GM12872 (cell line): ENCODE data around the gene CNTNAP2.

Experiments
- TF ChIP-seq, protein P1 (sequence below): IDR thresholded peaks from 3 replicates; pipeline ENCODE4 v1.5.1; 2011; ENCODE audit warnings: low read depth, mild to moderate bottlenecking, low read length, moderate library complexity; ENCODE audit not compliant: insufficient read depth

CNTNAP2 gene

DNA sequence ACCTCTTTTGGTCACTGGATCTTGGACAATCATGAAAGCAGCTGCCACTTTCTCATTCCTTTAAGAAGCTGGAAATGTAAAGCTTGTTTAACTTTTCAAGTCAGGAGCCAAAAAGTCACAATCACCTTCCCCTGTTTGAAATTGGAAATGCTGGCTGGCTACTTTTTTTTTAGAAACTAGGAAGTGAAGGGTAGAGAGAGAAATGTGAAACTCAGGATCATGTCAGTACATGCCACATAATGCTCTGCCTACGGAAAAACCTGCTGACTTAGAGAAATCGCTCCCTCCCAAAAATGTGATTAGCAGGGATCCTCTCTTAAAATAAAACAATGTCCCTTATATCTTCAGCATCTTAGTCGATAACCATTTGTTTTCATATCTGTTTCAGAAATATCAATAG, 2285.6 kb downstream of the CNTNAP2 start:
- TF ChIP-seq, protein P1, sequence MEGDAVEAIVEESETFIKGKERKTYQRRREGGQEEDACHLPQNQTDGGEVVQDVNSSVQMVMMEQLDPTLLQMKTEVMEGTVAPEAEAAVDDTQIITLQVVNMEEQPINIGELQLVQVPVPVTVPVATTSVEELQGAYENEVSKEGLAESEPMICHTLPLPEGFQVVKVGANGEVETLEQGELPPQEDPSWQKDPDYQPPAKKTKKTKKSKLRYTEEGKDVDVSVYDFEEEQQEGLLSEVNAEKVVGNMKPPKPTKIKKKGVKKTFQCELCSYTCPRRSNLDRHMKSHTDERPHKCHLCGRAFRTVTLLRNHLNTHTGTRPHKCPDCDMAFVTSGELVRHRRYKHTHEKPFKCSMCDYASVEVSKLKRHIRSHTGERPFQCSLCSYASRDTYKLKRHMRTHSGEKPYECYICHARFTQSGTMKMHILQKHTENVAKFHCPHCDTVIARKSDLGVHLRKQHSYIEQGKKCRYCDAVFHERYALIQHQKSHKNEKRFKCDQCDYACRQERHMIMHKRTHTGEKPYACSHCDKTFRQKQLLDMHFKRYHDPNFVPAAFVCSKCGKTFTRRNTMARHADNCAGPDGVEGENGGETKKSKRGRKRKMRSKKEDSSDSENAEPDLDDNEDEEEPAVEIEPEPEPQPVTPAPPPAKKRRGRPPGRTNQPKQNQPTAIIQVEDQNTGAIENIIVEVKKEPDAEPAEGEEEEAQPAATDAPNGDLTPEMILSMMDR, result no peak

DNA sequence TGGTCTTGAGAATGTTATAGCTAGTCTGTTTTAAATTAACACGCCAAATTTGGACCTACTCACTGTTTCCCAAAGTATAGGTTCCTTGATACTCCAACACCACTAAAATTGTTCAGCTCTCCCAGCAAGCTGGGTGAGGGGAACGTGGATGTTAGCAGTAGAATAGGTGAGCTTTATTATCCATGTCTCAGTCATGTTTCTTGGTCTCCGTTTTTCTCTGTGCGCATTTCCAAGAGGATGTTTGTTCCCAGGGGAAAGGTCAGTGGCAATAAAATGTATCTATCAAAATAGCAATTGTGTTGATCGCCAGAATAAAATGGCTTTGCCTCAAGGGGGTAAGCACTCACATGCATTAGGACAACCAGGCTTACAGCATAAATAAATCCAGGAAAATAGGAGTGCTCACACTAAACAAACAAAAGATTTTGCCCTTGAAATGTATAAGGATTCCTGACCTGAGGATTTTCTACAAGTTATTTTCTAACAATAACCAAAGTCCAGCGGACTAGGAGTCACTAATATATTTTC, 2286.9 kb downstream of the CNTNAP2 start:
- TF ChIP-seq, protein P1, result no peak

DNA sequence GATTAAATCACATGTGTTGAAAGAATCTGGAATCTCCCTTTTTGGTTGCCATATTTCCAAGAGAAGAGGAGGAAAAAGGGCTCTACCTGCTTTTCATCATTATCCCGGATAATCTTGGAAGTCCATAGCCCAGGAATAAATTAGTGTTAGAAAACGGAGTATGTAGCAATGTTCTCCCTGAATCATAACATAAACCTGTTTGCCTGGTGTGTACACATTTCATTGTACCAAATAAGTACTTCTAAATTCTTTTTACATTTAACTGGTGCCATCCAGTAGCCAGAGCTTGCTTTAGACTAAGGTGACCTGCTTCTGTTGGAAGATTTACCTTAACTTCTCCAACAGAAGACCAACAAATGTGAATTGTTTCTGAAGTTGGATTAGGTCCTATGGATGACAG, 2291.7 kb downstream of the CNTNAP2 start:
- TF ChIP-seq, protein P1, result no peak

DNA sequence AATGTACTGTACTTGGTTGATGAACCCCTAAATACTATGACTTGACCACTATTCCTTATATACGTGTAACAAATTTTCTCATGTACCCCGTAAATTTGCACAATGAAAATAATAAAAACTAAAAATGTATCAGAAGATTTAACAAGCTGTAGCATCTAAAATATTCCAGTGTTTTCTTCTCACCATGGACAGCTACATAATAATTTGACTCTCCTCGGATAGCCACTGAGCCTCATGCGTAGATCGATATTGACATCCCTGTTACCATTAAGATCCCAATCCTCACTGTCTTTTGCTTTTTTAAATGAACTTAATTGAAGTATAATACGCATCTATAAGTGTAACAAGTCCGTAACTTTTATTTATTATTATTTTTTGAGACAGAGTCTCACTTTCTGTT, 2294.3 kb downstream of the CNTNAP2 start:
- TF ChIP-seq, protein P1, result no peak

DNA sequence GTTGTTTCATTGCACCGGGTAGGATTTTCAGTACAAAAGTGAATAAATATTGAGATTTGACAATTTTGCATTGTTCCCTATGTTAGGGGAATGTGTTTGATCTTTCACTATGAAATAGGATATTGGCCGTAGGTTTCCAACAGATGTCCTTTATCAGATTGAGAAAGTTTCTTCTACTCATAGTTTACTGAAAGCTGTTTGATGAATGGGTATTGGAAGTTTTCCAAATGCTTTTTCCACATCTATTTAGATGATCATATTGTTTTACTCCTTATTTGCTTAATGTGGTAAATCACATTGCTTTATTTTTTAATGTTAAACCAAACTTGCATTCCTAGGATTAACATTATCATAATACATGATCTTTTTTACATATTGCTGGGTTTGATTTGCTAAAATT, 2296.1 kb downstream of the CNTNAP2 start:
- TF ChIP-seq, protein P1, result no peak

DNA sequence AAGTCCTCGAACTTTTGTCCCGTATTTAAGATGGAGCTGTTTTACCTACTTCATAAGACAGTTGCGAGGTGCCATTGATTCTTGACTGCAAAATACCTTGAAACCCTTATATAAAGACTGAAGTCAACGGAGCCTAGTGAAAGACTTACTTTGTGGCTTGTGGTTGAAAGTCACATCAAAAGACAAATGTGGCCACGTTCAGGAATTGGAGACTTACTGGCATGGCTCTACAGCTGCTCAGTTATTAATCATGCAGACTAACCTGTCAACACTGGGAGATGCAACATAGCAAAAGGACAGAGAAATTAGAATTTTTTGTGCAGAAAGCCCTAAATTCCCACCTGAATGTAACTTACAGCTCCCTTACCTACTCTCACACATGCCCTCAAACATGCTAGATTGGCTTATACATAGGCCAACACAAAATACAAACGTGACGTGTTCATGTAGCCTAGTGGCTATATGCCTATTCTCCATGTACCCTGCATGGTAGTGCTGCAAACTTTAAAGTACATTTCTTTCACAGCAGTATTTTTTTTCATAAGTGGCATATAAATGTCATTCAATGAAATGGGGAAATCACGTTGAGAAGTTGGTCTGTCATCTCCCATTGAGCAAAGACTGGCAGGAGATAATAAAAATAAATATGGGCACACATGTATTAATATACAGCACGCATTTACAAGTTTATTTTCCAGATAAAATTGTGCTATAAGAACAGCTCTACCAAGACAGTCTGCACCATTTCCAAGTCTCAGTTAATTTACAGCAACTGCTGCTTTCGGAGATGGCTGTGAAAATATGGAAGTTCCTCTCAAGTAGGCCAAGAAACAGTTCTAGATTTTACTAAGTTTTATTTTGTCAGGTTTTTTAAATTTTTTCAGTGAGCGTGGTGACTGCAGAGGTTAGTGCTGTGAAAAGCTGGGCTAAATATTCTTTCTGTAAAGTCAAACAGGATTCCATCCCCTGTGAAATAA, 2303.5 kb downstream of the CNTNAP2 start:
- TF ChIP-seq, protein P1, result no peak

DNA sequence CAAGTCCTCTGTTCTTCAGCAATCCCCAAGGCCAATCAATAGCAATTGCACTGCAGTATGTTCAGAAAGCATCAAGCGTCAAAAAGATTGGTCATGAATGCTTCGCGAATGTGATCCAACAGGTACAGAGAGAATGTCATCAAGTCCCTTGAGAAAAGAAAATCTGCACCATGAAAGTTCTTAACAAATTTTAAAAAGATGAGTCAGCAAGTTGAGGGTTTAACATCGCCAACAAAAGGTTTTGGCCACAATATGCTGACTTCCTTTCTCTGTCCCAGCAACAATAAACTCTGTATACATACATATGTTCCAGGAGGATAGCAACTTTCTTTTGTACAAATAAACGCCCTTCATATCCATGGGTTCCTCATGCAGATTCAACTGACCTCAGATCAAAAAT, 2305.4 kb downstream of the CNTNAP2 start:
- TF ChIP-seq, protein P1, result no peak
